ENCODE measurements around the gene ACBD4.

Gene ACBD4

DNA sequence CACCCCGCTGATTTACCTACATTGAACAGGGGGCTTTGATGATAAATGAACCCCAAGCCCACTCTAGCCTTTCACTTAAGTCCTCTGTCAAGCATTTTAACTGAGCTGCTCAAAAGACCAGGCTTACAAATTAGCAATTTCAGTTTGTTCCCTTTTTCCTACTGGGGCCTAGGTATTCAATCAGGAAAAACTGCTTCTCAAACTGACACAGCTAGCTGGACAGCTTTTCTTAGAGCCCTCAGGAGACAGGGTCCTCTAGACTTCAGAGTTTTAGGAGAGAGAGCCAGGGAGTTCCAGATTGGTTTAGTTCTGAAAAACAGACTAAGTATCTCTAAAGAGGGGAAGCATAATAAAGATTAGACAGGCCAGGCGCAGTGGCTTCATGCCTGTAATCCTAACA lies 20.0 kb downstream of the ACBD4 start:
- no peak for DNase-seq (ENCODE audit: low spot score)

DNA sequence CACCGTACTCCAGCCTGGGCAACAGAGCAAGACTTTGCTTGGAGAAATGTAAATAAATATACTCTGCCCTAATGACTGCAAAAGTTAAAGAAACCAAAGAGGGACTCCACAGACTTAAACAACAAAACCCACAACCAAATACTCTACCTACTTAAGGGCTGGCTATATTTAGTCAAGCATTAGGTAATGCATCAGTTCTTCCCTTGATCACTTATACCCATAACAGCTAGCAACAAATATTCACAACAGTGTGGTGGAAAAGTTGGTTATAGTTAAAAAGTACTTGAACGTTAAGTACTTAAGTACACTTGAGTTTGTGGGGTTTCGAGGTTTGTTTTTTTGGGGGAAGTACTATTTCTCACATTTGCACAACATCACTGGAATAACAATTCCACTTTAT lies 20.8 kb downstream of the ACBD4 start:
- DNase-seq (ENCODE audit: low spot score): no peak

DNA sequence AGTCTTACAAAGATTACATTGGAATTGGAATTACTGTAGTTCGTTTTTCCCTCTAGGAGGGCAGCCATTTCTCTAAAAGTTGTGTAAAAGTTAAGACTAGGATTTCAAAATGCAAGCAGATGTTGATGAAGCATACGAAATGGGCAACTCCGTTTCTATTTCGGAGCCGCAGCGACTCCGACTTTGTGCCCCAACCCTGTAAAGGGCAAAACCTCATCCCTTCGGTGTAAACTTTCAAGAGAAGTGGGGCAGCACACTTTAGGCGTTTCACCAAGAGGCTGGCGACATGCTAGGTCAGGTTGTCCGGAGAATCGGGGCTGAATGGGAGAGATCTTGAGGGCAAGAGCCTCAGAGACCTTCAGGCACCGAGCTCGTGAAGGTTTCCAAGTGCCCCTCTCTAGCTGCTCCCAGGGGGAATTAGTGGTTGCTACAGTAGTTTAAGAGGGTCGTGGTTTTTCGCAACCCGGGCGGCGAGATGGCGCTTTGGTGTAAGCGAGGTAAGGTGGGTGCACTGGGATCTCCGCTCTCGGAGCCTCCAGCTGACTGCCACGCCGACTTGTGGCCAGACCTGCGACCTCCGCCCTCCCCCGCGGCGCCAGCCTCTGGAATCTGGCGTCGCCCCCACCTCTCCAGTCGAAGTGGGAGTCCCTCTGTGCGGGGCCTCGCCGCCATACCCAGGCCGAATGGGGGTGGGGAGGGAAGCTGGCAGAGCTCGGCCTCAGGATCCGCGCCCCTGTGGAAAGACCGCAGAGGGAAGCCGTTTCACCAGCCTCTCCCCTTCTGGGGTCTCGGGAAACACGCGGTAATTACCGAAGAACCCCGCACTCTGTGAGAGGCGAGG lies 25.2 kb downstream of the ACBD4 start:
- DNase-seq (ENCODE audit: low spot score): peak; percentile 63

DNA sequence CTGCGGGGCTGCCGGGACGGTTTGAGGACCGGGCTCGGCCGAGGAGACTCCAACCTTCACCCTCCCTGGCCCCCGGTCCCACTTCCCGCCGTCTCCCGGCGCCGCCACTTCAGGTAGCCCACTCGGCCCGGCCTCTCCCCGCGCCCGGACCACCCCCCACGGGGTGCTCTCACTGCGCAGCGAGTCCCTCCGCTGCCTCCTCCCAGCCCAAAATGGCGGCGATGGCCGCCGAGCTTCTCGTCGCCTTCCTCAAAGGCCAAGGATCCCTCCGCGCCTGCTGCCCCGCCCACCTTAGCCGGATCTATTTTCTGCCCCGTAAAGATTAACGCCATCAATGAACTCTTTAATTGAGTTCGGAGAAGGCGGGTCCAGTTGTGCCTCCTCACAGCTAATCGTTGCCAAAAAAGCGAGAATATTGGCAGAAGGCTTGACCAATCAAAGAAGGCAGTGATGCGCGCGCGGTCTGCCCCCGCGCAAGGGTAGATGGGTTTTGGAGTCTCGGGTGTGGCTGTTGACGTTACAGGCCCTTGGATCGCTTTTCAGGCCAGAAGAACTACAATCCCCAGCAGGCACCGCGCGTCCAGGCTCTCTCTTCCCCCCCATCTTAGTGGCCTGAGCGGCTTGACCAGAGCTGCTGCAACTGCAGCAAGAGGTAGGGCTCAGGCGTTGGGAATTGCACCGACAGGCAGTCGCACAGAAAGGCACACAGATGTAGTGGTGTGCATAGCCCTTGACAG lies 26.0 kb downstream of the ACBD4 start, which contains the start of gene HEXIM2:
TSS of gene HEXIM2 (plus strand) at position 588 of the 737 bp plus-strand sequence. CDS start 919 bp downstream, outside the sequence.
- peak; percentile 96 for DNase-seq (ENCODE audit: low spot score)

DNA sequence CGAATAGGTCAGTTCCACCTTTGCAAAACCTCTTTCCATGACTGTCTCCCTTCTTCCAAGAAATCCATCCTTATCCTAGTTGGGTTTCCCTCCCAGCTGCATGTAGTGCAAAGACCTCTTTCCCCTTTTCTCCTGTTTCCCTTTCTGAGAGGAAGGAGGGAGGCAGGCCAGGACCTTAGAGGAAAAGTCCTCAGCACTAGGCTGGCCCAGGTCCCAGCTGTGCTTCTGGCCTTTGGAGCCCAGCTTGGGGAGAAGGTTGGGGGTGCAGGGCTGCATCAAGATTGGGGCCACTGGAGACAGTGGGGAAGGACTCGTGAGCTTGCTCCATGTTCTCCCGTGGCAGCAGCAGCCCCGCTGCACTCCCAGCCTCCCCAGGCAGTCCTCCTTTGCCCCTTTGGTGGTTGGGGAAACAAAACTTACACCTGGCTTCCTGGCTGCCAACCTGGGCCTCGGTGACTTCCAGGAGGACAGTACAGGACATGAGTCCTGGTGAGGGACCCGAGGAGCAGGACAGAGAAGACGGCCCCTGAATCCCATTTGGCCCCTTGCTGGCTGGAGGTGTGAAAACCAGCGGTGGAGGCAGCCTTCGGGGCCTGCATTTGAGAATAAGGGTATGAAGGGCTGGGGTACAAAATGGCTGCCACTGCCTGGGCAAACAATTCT lies 26.7 kb downstream of the ACBD4 start:
- no peak for DNase-seq (ENCODE audit: low spot score)

DNA sequence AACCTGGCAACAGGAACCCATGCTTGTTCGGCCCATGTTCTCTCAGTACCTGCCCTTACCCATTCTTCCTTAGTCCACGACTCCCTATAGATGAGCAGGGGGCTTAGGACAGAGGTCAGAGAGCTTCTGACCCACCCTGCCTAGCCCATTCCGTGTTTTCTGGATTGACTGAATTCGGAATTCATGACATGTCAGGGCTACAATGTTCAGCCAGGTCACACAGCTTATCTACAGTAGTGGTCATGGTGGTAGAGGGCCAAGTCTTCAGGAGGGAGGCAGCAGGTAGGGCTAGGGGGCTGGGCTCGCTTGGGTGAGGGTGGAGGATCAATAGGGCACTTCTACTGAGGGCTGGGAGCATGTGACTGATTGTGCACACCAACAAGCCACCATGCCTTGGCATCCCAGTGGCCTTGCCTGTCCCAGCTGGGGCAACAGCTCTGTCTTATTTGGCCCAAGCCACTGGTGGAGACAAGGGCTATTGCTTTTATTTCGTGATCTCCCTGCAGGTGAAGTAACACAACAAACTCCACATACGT lies 29.3 kb downstream of the ACBD4 start:
- no peak for DNase-seq (ENCODE audit: low spot score)

GRCh38 chr17:45168991-45169752 lies 33.7 kb downstream of the ACBD4 start:
- no peak for DNase-seq (ENCODE audit: low spot score)

- DNase-seq (ENCODE audit: low spot score): no peak
Observed at GRCh38 chr17:45170280-45170930, 34.9 kb downstream of the ACBD4 start.

DNA sequence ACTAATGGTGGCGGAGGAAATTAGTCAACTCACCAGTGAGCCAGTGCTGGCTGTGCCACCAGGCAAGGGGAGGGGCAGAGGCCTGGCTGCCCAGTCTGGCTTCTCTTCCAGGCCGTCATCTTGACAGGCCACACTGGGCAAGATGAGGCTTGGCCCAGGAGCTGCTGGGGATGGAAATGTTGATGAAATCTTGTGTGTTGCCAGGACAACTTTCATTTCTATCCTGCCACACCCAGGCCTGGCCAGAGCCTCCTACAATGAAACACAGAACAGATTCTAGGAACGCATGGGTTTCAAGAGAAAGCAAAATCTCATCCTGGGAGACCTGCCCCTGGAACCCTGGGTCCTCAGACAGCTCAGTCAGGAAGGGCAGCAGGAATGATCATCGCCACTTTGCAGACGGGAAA lies 35.4 kb downstream of the ACBD4 start:
- peak; percentile 90 for DNase-seq (ENCODE audit: low spot score)

DNA sequence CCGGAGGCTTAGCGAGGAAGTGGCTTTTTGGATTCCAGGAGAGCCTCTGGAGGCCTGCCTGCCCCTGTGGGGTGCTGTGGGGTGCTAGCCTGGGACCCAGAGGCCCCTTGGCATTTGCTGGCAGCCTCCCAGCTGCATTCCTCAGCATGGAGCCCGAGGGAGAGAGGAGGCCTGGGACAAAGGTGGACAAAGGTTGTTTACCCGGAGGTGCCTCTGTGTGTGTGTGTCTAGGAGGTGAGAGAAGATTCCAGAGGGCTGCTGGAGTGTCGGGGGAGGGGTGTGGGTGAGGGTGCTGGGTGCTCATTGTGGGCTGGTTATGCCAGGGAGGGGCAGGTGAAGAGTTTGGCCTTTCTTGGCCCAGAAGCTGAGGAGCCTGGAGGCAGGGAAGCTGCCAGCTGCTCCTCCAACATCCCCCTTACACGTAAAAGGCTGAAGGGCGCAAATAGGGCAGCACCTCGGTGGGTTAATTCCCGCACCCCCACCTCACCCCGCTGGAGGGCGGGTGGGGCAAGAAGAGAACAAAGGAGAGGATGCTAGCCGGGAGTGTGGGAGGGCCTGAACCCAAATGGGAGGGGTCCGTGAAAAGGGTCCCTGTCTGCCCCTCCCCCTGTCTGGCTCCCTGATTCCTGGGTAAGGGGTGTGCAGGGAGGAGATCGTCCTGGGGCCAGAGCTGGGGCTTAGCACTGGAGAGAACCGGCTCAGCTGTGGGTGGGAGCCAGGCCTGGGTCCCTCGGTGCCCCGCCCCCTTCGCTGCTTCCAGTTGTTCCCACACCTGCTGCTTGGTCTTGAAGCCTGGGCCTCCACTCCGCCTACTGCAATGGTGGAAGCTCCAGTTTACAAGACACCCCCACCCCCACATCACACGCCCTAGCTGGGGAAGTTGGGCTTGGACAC lies 36.1 kb downstream of the ACBD4 start:
- DNase-seq (ENCODE audit: low spot score): peak; percentile 47

DNA sequence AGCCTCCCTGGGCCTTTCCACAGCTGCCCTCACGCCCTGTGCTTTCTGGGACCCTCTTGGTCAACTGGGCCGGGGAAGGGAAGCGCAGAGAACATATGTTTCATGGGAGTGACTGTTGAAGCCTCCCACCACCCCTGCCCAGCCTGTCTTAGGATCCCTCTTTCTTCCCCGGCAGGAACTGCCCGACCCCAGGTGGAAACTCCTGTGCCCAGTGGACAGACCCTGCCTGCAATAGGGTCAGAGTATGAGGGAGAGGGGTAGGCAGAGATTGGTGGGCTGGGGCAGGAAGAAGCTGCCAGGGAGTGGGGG lies 36.7 kb downstream of the ACBD4 start:
- DNase-seq (ENCODE audit: low spot score): no peak

DNA sequence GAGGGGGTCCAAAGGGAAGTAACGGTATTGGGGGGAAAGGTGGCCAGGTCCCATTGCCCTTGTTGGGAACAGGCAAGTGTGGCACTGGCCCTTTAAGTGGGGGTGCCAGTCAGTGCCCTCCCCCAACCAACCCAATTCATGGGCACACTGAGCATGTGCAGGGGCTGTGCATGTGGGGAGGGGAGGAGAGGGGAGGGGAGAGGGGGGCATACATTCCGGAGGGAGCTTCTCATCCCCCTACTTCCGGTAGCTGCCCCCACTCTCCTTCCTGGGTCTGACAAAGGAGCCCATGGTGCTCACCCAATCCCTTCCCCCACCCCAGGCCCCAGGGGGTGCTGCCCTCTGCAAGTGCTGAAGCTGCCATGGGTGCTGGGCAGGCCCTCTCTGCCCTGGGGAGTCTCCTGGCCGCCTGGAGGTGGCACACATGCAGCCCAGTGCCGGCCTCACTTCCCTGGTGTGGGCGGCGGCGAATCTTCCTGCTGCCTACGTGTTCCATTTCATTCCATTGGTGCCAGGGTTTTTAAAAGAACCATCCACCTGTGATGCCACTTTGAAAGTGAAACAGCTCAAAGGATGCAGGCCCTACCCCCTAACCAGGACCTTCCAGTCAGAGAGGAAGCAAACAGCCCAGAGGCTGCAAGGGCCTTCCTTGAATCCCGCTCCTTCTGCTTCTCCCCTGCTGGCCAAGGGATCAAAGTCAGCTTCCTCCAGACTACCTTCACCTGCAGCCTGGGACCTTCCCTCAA lies 37.2 kb downstream of the ACBD4 start:
- DNase-seq (ENCODE audit: low spot score): peak; percentile 80

DNA sequence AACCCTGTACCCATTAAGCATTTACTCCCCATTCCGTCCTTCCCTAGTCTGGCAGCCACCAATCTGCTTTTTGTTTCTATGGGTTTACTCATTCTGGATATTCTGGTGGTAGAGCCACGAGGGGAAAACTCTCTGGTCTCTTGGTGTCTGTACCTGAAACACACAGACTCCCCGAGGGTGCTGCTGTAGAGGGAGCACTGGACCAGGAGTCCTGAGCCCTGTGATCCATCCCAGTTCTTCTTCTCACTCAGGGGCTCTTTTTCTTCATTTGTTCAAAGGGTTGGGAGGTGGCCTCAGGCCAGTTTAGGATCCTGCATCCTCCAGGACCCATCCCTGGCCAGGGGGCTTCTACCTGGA lies 40.2 kb downstream of the ACBD4 start:
- no peak for DNase-seq (ENCODE audit: low spot score)

GRCh38 chr17:45177563-45177962 lies 42.1 kb downstream of the ACBD4 start:
- DNase-seq (ENCODE audit: low spot score): no peak

GRCh38 chr17:45184144-45184543 lies 48.7 kb downstream of the ACBD4 start:
- no peak for DNase-seq (ENCODE audit: low spot score)

DNA sequence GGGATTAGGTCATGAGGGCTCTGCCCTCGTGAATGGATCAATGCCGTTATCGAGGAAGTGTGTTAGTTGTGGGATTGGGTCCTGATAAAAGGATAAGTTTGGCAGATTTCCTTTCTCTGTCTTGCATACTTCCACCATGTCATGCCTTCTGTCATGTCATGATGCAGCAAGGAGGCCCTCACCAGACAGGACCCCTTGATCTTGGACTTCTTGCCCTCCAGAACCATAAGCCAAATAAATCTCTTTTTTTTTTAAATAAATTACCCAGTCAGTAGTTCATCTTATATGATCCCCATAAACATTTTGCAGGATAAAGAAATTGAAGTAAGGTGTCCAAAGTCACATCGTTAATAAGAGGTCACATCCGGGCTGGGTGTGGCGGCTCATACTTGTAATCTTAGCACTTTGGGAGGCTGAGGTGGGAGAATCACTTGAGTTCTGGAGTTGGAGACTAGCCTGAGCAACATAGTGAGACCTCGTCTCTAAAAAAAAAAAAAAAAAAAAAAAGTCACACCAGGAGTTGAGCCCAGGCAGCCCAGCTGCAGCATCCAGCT lies 51.4 kb downstream of the ACBD4 start:
- no peak for DNase-seq (ENCODE audit: low spot score)

GRCh38 chr17:45189009-45189408 lies 53.5 kb downstream of the ACBD4 start:
- DNase-seq (ENCODE audit: low spot score): no peak

DNA sequence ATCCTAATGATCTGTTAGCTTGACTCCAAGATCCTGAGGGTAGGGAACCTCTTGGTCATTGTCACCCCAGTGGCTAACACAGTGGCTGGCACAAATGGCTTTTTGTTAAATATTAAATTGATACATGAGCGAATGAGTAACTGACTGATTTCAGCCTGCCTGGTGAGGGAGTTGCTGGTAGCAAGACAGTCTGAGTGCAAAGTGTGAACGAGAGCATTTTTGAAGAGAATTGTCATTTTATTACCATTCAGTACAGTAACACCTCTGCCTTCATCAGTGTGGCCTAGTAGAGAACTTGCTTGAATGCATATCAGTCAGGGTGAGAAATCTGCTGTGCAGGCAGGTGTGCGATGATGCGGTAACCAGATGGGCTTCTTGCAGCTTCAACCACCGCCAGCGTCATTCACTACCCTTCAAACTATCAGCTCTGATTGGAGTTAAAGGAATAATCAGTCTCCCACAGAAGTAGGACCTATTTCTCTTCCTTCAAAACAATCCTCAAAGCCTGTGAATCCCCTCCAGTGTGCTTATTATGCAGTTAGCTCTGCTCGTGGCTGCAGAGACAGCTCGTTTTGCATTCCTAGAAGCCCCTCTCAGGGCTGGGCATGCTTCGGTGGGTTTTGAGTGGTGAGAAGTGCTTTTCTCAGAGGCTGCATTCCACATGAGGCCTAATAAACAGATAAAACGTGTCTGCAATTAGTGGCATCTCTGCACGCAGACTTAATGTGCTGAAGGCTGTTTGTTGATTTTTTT lies 55.2 kb downstream of the ACBD4 start:
- DNase-seq (ENCODE audit: low spot score): no peak
